ENCODE measurements around the gene WASF3. TPM values are rescaled to one million over a fixed set of nuclear protein-coding genes. Genes with fewer than 3 reads are reported as not detected.

WASF3 gene
- total RNA-seq, 1 donor from 2014 or later, result 14.3 TPM

DNA sequence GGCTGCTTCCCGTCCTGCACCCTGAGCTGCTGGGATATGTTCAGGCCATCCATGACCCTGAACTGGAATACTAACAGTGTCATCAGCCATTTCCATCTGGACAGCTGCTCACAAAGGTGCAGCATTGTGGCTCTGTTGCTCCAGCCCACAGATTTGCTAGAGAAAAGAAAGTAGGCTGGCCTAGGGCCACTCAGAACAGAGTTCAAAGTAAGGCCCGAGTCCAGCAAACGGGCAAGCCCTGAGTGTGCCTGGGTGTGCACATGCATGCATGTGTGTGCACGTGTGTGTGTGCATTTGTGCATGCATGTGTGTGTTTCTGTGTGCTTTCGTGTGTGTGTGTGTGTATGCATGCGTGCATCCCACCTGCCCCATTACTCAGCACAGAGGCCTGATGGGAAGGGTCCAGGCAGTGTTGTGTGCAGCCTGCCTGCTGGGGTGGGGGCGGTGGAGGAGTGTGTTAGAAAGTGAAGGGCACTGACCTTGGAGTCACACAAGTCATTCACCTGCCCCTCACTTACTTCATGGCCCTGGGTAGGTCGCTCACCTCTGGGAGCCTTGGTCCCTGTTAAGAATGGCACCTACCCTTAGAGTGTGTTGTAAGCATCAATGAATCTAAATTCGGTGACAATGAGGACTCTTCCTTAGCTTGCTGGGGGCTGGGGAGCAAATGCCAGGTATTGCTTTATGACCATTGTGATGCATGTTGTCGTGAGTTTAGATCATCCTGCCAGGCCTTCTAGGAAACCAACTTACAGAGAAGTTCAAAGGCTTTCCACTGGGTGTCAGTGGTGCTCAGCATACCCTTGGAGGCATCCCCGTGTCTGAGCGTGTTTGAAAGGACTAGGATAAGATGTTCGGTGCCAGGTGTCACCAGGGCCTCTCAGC lies 149.9 kb downstream of the WASF3 start:
- no peaks in the 10 kb centered on the region for H3K9me3 ChIP-seq
- H3K27ac ChIP-seq, result no peak overlapping the region
- DNase-seq (ENCODE audit: low spot score in 2 of 2), result no peak
- no peaks in the 10 kb centered on the region for H3K36me3 ChIP-seq
- no peak overlapping the region for H3K4me3 ChIP-seq
- TF ChIP-seq CTCF (IDR thresholded peaks at IDR 0.05), result peak in 2 of 3 experiments; percentile 24 to 40
- H3K4me1 ChIP-seq, result no peaks in the 10 kb centered on the region
- H3K27me3 ChIP-seq, result peaks cover 3% of the 10 kb centered on the region
- intact Hi-C loops (cut with DNase I), result loop anchor here (2.0 kb wide), 1 partner anchor 221 kb away; no protein-coding TSS in a partner anchor

DNA sequence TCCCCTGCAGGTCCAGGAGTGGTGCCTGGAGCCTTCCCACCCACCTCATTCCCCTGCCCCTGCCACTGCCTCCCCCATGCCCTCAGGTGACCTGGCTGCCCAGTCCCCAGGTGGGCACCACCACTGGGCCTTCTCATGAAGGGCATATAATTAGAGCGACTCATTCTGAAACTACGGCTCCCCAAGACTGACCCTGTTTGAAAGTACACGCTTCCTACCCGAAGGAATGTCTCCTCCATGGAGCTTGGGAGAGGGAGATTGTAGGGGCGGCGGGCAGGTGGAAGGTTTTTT lies 150.5 kb downstream of the WASF3 start:
- H3K27ac ChIP-seq, result no peak overlapping the region
- H3K36me3 ChIP-seq, result no peaks in the 10 kb centered on the region
- TF ChIP-seq CTCF (IDR thresholded peaks at IDR 0.05), result peak in 1 of 3 experiments; percentile 2
- H3K9me3 ChIP-seq, result no peaks in the 10 kb centered on the region
- peaks cover 3% of the 10 kb centered on the region for H3K27me3 ChIP-seq
- intact Hi-C loops (cut with DNase I), result no loop called here
- H3K4me1 ChIP-seq, result no peaks in the 10 kb centered on the region
- DNase-seq (ENCODE audit: low spot score in 2 of 2), result no peak
- H3K4me3 ChIP-seq, result no peak overlapping the region

- DNase-seq (ENCODE audit: low spot score in 2 of 2), result no peak
- intact Hi-C loops (cut with DNase I), result no loop called here
- Histone ChIP-seq H3K9me3 (no peaks in the 10 kb centered on the region), H3K4me1 (no peaks in the 10 kb centered on the region), H3K27me3 (peaks cover 3% of the 10 kb centered on the region), H3K36me3 (no peaks in the 10 kb centered on the region), H3K27ac (no peak overlapping the region), H3K4me3 (no peak overlapping the region)
- TF ChIP-seq CTCF (IDR thresholded peaks at IDR 0.05), result no peak
Observed at GRCh38 chr13:26709461-26709860, 152.0 kb downstream of the WASF3 start.

DNA sequence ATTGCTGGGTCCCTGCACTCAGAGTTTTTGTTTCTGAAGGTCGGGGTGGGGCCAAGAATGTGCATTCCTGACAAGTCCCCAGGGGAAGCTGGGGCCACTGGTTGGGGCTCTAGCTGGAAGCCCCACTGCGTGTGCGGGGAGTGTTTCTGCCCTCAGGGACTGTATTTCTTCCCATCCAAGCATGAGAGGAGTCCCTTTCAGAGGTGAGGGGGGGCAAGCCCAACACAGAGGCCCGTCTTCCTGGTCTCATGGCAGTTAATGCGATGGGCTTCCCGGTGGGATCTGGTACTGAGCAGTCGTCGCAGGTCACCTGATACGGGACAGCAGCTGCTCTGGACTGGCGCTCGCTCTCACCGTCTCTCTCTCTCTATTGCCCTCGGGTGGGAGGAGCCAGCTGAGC lies 152.7 kb downstream of the WASF3 start:
- no peak overlapping the region for H3K27ac ChIP-seq
- H3K27me3 ChIP-seq, result peaks cover 3% of the 10 kb centered on the region
- TF ChIP-seq CTCF (IDR thresholded peaks at IDR 0.05), result no peak
- intact Hi-C loops (cut with DNase I), result no loop called here
- H3K9me3 ChIP-seq, result no peaks in the 10 kb centered on the region
- DNase-seq (ENCODE audit: low spot score in 2 of 2), result no peak
- H3K4me3 ChIP-seq, result no peak overlapping the region
- H3K4me1 ChIP-seq, result no peaks in the 10 kb centered on the region
- no peaks in the 10 kb centered on the region for H3K36me3 ChIP-seq

DNA sequence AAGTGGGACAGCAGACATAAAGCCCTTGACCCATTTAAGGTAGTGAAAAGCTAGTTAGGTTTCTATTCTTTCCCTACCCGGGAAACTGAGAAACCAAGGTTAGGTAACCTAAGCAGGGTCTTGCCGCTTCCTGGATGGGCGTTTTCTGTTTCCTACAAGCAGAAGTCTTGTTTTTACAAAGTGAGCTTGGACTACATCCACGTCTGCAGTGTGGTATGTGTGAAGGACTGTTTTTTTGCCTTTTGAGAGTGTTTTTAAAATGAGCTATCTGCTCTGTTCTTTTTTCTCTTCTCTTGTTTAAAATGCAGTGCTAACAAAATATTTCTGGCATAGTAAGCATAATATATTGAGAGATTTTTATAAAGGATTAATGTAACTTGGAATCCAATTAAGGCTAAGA lies 153.7 kb downstream of the WASF3 start:
- no peak for TF ChIP-seq CTCF (IDR thresholded peaks at IDR 0.05)
- H3K27ac ChIP-seq, result no peak overlapping the region
- H3K27me3 ChIP-seq, result no peaks in the 10 kb centered on the region
- no peaks in the 10 kb centered on the region for H3K9me3 ChIP-seq
- no peaks in the 10 kb centered on the region for H3K36me3 ChIP-seq
- no peak for DNase-seq (ENCODE audit: low spot score in 2 of 2)
- intact Hi-C loops (cut with DNase I), result no loop called here
- no peak overlapping the region for H3K4me3 ChIP-seq
- H3K4me1 ChIP-seq, result no peaks in the 10 kb centered on the region
